ENCODE results near the gene THEMIS. TPM values are rescaled to one million over a fixed set of nuclear protein-coding genes. Genes with fewer than 3 reads are reported as not detected.
"Not testable (repeated sequence)": the region's sequence is repeated elsewhere in the genome, so short reads cannot be mapped to it uniquely, and the experiment has no call there.

The THEMIS gene
- total RNA-seq, 1 experiment from 2014 or later: not detected

DNA sequence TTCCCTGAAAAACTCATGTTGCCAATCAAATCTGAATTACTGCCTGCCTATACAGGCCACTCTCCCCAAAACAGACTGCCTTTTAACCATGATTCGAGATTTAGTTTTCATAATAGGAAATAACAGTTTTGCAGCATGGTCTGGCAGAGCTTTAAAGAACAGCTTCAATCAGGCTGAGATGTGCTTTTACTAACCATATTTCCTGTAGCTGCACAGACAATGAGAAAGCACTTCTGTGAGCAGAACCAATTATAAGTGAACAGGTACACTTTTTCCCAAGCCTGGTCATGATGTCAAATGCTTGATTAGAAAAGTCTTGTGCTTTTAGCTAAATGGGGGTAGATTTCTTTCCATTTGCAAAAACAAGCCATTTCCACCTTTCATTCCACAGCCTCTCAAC is 108.2 kb downstream of the THEMIS start:
- Histone ChIP-seq H3K36me3 (no peaks in the 10 kb centered on the region), H3K4me3 (no peak overlapping the region), H3K9me3 (no peaks in the 10 kb centered on the region), H3K27me3 (no peaks in the 10 kb centered on the region; the same call in 1 of the 2 replicates)
- DNase-seq: no peak

DNA sequence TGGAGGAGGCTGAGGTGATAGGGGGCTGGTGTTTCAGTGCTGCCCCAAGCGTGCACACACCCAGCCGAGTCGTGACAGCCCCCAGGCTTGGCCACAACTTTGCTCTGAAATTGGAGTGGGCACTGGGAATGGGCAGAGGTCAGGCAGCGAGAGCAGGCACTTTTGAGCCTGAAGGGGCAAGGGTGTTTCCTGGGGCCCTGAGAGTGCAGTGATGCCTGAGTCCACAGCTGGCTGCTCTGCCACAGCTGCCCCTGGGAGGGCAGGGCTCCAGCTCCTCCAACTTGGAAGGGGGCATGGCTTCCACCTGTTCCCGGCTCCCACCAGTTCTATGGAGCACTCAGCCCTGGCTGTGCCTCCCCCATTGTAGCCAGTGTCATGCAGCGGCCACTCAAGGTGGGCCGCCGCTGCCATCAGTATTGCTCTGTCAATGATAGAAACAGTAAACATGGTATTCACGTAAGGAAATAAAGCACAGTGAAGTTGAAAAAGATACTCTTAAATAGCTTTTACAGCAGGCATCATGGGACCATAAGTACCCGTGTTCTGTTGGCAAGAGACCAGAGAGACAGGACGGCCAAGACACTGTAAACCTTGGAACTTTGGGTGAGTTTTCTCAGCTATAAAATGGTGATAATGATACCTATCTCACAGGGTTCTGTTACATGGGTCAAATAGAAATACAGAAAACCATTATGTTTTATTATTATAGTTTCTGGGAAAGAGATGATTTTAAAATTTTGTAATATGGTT is 108.9 kb downstream of the THEMIS start:
- DNase-seq: no peak
- no peaks in the 10 kb centered on the region for H3K9me3 ChIP-seq
- no peaks in the 10 kb centered on the region; the same call in 1 of the 2 replicates for H3K27me3 ChIP-seq
- no peaks in the 10 kb centered on the region for H3K36me3 ChIP-seq
- no peak overlapping the region for H3K4me3 ChIP-seq

DNA sequence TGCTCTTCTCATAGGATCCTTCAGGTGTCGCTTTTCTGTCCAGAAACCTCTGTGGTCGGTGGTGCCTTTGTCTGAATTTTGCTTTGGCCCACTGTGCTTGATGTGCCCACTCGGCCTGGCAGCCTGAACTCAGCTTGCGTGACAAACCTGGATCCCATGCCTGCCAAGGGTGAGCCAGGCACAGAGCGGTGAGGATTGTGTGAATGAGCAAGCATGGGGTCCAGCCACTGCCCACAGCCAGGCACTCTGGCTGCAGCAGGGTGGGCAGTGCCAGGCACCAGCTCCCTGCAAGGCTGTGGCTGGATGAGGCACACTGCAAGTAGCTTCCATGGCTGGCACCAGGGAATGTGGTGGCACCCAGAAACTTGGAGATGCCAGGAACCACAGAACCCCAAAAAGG is 110.3 kb downstream of the THEMIS start:
- DNase-seq: no peak
- H3K9me3 ChIP-seq: no peaks in the 10 kb centered on the region

DNA sequence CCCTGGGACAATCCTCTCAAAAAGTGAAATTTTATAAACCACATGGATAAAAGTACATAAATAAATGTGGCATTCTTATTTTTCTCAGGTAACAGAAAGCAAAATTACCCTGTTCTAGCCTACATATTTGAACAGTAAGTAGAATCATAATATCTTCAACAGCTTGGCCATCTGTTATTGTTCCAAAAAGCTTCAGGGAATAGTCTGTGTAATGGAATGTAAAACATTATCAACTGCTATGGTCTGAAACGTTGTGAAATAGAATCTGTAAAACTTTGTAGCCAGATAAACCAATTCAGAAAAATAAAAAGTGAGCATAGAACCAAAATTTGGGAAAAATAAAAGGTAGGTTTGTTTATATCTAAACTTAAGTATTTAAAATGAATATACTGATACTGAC is 114.7 kb downstream of the THEMIS start:
- no peaks in the 10 kb centered on the region for H3K36me3 ChIP-seq
- no peak for DNase-seq
- H3K4me3 ChIP-seq: no peak overlapping the region
- H3K9me3 ChIP-seq: no peaks in the 10 kb centered on the region
- peaks cover 3% of the 10 kb centered on the region; the same call in 1 of the 2 replicates for H3K27me3 ChIP-seq

More for the DNA sequence above, 110.3 kb downstream of the THEMIS start:
- Histone ChIP-seq H3K27me3 (peaks cover 3% of the 10 kb centered on the region; the same call in 1 of the 2 replicates), H3K4me3 (no peak overlapping the region), H3K36me3 (no peaks in the 10 kb centered on the region)

DNA sequence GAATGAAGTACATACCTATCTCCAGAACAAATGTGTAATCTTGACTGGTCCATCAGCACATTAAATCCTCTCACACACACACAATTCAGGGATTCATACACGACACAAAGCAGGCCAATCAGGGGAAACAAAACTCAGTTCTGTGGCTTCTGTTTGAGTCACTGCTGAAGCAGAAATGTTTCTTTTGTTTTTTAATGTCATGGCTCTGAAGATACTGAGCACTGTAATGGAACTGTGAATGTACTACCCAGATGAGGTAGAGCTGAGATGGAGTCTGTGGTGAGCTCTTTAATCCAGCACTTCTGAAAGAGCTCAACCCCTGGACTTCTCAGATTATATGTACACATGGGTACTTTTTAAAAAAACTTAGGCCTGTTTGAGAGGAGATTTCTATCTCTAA is 116.4 kb downstream of the THEMIS start:
- Histone ChIP-seq H3K36me3 (no peaks in the 10 kb centered on the region), H3K9me3 (no peaks in the 10 kb centered on the region), H3K4me3 (no peak overlapping the region), H3K27me3 (peaks cover 3% of the 10 kb centered on the region; the same call in 1 of the 2 replicates)
- no peak for DNase-seq

DNA sequence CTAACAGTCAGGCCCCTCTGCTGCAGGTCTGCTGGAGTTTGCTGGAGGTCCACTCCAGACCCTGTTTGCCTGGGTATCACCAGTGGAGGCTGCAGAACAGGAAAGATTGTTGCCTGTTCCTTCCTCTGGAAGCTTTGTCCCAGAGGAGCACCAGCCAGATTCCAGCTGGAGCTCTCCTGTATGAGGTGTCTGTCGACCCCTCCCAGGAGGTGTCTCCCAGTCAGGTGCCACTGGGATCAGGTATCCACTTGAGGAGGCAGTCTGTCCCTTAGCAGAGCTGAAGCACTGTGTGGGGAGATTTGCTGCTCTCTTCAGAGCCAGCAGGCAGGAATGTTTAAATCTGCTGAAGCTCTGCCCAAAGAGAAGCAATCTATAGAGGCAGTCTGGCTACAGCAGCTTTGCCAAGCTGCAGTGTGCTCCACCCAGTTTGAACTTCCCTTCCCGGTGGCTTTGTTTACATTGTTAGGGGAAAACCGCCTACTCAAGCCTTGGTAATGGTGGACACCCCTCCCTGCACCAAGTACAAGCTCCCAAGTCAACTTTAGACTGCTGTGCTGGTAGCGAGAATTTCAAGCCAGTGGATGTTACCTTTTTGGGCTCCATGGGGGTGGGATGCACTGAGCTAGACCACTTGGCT is 119.1 kb downstream of the THEMIS start:
- DNase-seq: peak; percentile 4

DNA sequence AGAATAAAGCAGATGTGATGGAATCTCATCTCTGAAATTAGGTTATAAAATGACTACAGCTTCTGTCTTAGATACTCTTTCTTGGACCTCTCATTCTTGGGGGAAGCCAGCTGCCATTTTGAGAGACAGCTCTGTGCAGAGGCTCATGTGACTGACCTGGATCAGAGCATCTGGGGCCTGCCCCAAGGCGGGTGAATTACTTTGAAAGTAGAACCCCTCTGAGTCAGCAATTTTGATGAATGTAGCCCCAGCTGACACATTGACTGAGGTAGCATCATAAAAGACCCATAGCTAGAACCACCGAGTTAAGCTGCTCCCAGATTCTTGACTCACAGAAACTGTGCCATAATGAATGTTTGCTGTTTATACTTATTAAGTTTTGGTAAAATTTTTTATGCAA is 124.5 kb downstream of the THEMIS start:
- H3K4me3 ChIP-seq: no peak overlapping the region
- DNase-seq: no peak
- no peaks in the 10 kb centered on the region for H3K36me3 ChIP-seq
- no peaks in the 10 kb centered on the region for H3K27me3 ChIP-seq
- H3K9me3 ChIP-seq: no peaks in the 10 kb centered on the region

More for the DNA sequence above, 119.1 kb downstream of the THEMIS start:
- H3K27me3 ChIP-seq, H3K9me3 ChIP-seq, H3K4me3 ChIP-seq, H3K36me3 ChIP-seq: not testable (repeated sequence)

DNA sequence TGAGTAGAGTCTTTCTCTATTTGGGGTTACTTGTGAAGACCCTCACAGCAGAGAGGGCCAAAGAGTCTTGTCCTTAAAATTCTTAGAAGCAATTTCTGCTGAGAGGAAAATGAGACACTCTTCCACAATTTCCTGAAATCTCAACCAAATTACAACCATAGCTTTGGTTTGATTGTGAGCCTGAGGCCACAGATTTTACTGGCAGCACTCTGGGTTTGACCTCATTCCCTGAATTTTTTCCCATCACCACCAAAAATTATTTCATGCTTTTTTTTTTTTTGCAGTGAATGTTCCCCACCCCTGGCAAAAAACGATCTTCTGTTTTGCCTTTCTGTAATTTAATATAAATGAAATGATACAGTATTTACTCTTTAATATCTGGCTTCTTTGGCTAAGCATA is 125.5 kb downstream of the THEMIS start:
- no peak for DNase-seq
- no peak overlapping the region for H3K4me3 ChIP-seq

DNA sequence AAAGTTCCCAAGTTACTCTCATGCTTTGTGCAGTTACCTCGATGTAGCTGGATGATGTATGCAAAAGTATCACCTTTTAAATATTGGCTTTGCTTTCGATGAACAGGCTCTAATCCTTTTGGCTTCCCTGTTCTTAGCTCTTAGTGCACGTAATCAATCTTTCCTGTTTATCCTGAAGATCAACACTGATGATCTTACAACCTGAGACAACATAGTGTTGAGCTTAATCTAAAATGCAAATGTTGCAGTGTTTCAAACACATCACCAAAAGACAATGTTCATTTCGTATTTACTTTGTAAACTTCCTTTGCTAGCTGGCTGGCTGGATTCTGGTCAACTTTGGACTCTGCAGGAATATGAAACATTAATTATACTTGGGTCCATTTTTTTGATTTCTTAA is 132.1 kb downstream of the THEMIS start:
- no peaks in the 10 kb centered on the region for H3K27me3 ChIP-seq
- DNase-seq: no peak
- H3K4me3 ChIP-seq: no peak overlapping the region
- H3K36me3 ChIP-seq: no peaks in the 10 kb centered on the region
- no peaks in the 10 kb centered on the region for H3K9me3 ChIP-seq

More for the DNA sequence above, 125.5 kb downstream of the THEMIS start:
- no peaks in the 10 kb centered on the region for H3K36me3 ChIP-seq
- no peaks in the 10 kb centered on the region for H3K9me3 ChIP-seq
- no peaks in the 10 kb centered on the region for H3K27me3 ChIP-seq

DNA sequence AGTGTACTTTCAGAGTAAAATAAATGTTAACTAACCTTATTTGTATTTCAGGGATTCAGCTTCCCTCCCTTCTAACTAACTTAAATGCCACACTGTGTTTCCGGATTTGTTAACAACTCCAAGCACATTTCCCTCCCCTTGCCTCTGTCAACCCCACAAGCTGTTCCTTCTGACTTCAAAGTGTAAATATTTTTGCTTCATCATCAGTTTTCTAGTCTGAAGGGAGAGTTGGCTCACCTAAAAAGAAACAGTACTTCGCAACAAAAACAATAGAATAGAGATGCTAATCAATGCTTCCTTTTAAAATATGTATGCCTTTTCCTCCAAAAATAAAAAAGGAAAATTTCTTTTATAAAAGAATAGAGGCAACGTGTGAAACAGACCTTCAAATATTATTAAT is 132.6 kb downstream of the THEMIS start:
- H3K9me3 ChIP-seq: no peaks in the 10 kb centered on the region
- H3K36me3 ChIP-seq: no peaks in the 10 kb centered on the region
- H3K27me3 ChIP-seq: no peaks in the 10 kb centered on the region
- H3K4me3 ChIP-seq: no peak overlapping the region
- DNase-seq: no peak

DNA sequence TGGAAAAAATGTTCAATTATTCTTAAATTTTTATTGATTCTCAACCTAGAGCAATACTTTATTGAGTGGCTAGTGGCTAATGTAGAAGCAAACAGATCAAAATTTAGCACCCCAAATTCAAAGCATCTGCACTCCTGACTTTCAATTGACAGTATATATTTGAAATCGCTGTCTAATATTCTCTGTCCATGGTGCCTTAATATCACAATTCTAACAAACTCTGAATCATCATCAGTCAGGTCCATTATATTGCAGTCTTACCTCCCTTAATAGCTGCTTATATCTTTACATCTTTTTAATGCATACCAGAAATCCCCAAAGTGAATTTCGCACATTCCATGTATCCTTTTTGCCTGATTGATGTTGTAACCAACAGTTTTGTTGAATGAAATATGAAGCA is 134.9 kb downstream of the THEMIS start:
- Histone ChIP-seq H3K27me3 (no peaks in the 10 kb centered on the region), H3K36me3 (no peaks in the 10 kb centered on the region), H3K4me3 (no peak overlapping the region), H3K9me3 (no peaks in the 10 kb centered on the region)
- no peak for DNase-seq

DNA sequence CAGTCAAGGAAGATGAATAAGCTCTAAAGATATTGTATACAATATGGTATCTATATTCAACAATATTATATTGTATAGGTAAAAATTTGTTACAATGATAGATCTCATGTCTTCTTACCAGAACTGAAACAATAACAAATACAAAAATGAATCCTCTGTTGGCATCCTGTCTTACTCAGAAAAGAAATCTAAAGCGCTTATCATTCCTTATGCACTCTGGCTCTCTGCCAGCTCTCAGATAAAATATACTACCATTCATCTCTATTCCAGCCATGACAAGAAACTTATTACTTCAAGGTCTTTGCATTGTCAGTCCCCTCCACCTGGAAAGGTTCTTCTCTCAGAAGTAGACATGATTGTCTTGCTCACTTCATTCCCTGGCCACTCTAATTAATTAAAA is 138.6 kb downstream of the THEMIS start:
- Histone ChIP-seq H3K9me3 (no peaks in the 10 kb centered on the region), H3K27me3 (no peaks in the 10 kb centered on the region), H3K4me3 (no peak overlapping the region), H3K36me3 (no peaks in the 10 kb centered on the region)
- DNase-seq: no peak

DNA sequence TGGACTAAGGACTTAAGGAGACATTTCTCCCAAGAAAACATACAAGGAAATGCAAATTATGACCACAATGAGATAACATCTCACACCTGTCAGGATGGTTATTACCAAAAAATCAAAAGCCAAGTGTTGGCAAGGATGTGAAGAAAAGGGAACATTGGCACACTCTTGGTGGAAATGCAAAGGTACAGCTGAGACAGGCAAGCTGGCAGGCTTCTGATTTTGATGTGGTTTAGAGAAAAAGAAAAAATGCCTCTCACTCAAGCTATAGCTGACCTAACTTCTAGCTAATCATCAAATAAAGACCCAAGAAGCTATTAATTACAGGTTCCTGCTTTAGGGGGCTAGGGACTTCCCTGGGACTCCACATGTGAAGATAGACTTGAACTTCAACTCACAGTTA is 139.8 kb downstream of the THEMIS start:
- H3K4me3 ChIP-seq: no peak overlapping the region
- DNase-seq: no peak
- H3K27me3 ChIP-seq: no peaks in the 10 kb centered on the region
- no peaks in the 10 kb centered on the region for H3K9me3 ChIP-seq
- no peaks in the 10 kb centered on the region for H3K36me3 ChIP-seq

DNA sequence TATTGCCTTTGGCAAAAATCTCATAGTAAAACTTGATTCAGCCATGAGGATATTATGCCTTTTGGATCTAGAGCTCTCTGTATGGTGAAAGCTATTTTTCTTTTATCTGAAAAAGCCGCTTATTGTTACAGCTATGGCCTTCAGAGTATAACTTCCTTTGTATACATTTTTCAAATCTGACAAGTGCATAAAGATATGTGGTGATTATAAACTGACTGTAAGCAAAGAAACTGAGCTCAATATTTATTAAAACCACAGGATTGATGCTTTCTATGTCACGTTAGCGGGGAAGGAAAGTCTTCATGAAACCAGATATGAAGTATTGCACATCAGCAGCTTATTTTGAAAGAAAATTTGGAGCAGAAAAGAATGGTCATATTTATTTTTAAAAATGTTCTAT is 151.8 kb downstream of the THEMIS start:
- Histone ChIP-seq H3K4me3 (no peak overlapping the region), H3K9me3 (no peaks in the 10 kb centered on the region), H3K36me3 (no peaks in the 10 kb centered on the region), H3K27me3 (no peaks in the 10 kb centered on the region)
- no peak for DNase-seq

DNA sequence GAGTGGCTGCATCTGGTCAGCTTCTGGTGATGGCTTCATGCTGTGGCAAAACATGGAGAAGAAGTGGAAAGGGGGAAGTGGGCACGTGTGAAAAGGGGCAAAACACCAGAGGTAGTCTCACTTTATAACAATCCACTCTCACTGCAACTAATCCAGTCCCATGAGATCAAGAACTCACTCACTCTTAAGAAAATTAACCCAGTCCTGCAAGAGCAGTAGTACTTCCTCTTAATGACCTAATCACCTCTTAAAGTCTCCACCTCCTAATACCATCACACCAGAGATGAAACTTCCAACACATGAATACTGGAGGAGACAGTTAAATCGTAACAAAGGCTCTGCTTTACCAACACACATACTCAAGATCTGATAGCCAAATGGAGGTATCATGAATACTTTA is 152.6 kb downstream of the THEMIS start:
- no peaks in the 10 kb centered on the region for H3K27me3 ChIP-seq
- no peaks in the 10 kb centered on the region for H3K9me3 ChIP-seq
- no peak overlapping the region for H3K4me3 ChIP-seq
- no peaks in the 10 kb centered on the region for H3K36me3 ChIP-seq
- no peak for DNase-seq

DNA sequence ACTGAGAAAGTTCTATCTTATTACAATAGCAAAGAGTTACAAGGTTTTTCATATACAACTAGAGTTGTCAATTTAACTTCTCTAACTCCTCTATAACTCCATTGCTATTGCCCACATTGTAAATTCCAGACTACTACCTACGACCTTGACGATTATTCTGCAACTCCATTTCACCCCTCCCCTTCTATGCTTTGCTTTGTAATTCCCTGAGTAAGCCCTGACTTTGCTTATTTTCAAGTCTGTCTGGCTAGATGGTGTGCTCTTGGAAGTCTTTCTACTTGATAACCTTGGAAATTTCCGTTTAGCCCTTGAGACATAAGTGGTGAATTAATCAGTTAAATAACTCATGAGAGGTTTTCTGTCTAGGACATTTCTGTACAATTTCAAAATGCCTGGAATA is 162.4 kb downstream of the THEMIS start:
- H3K4me3 ChIP-seq: no peak overlapping the region
- H3K27me3 ChIP-seq: no peaks in the 10 kb centered on the region
- no peak for DNase-seq
- H3K9me3 ChIP-seq: no peaks in the 10 kb centered on the region
- no peaks in the 10 kb centered on the region for H3K36me3 ChIP-seq

DNA sequence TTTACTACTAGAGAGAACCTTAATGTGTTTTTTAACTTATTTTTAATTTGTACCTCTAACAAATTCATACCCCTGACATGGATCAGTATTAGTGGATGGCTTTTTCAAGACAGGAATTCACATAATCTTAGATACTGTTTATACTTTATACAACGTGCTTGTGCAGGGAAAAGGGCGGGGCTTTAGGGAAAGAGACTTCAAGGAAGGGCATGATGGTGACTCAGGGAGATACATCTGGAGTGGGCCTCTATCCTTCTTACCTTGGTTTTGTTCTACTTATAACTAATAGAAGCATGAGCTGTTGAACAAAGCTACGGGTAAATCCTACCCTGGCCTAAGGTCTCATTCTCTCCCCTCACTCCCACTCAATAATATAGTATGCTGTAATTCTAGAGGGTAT is 163.1 kb downstream of the THEMIS start:
- Histone ChIP-seq H3K4me3 (no peak overlapping the region), H3K9me3 (no peaks in the 10 kb centered on the region), H3K27me3 (no peaks in the 10 kb centered on the region), H3K36me3 (no peaks in the 10 kb centered on the region)
- no peak for DNase-seq

DNA sequence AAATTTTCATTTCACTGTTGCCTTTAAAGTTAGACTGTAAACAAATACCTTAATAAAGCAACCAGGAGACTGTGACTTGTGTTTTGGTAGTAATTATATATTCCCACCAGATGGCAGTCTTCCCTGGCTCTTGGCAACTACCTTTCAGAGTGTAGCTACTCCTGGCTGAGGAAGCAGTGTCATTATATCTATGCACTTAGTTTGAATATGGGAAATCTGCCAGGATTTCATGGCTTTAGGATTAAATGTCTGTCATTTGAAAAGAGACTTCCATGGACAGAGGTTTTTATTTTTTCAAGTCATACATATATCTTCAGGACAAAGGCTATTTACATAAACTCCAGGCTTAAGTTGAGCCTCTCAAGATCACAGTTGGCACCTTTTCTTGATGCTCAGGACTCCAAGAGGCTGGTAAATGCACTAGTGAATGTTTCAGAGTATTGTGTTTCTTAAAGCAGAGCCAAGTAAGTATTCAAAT is 163.8 kb downstream of the THEMIS start:
- H3K9me3 ChIP-seq: no peaks in the 10 kb centered on the region
- H3K27me3 ChIP-seq: no peaks in the 10 kb centered on the region
- H3K4me3 ChIP-seq: no peak overlapping the region
- no peaks in the 10 kb centered on the region for H3K36me3 ChIP-seq
- DNase-seq: peak; percentile 13

All from MG63 (cell line).